HepG2 (cell line): ENCODE data around the gene CRISPLD2. TPM values are rescaled to one million over a fixed set of nuclear protein-coding genes. Genes with fewer than 3 reads are reported as not detected.
A peak's percentile ranks its signal among the peaks of the same experiment; 100 is the strongest.

ENCODE experiments used
- ATF7 ChIP-seq, 2 experiments: fragments of 450-650 bp in 1 of 2; sonication (generic) in 1 of 2; formaldehyde crosslinking in 1 of 2; IDR thresholded peaks; 2 replicates each; pipeline versions ENCODE4 v1.4.0 to v1.6.1; 2016 to 2020; ENCODE audit warnings: antibody characterized with exemption in 1 of 2, mild to moderate bottlenecking in 1 of 2, missing genetic modification reagents in 1 of 2
- CEBPG ChIP-seq: IDR thresholded peaks from 2 replicates; pipeline ENCODE4 v1.6.1; 2016
- DMAP1 ChIP-seq: IDR thresholded peaks from 2 replicates; pipeline ENCODE4 v1.6.1; 2016
- ELF1 ChIP-seq: sonication (generic); formaldehyde crosslinking; IDR thresholded peaks from 2 replicates; pipeline ENCODE4 v1.4.0; 2020; ENCODE audit warnings: missing genetic modification reagents
- ELF3 ChIP-seq: IDR thresholded peaks from 2 replicates; pipeline ENCODE4 v1.6.1; 2016; ENCODE audit warnings: missing genetic modification reagents, missing compliant biosample characterization
- HNRNPK ChIP-seq: fragments of 200-400 bp; formaldehyde crosslinking; IDR thresholded peaks from 2 replicates; pipeline ENCODE4 v1.6.1; 2018; ENCODE audit warnings: low read length, low read depth, moderate library complexity, mild to moderate bottlenecking; ENCODE audit not compliant: poor library complexity, severe bottlenecking
- NR2F6 ChIP-seq, 2 experiments: IDR thresholded peaks; 2 replicates each; pipeline ENCODE4 v1.6.1; 2016; ENCODE audit warnings: antibody characterized with exemption in 1 of 2, mild to moderate bottlenecking in 1 of 2
- RFX1 ChIP-seq: fragments of 450-650 bp; IDR thresholded peaks from 2 replicates; pipeline ENCODE4 v1.6.1; 2017
- SOX5 ChIP-seq: IDR thresholded peaks from 2 replicates; pipeline ENCODE4 v1.6.1; 2016; ENCODE audit warnings: borderline replicate concordance
- YEATS4 ChIP-seq: sonication (generic); formaldehyde crosslinking; IDR thresholded peaks from 2 replicates; pipeline ENCODE4 v1.4.0; 2020; ENCODE audit warnings: missing genetic modification reagents, borderline replicate concordance
- ZBTB26 ChIP-seq: IDR thresholded peaks from 2 replicates; pipeline ENCODE4 v1.6.1; 2016; ENCODE audit warnings: missing compliant biosample characterization, missing genetic modification reagents, borderline replicate concordance
- ZNF136 ChIP-seq: sonication (generic); formaldehyde crosslinking; IDR thresholded peaks from 2 replicates; pipeline ENCODE4 v1.8.1; 2022; ENCODE audit warnings: low read depth, mild to moderate bottlenecking, moderate library complexity, missing genetic modification reagents
- ZNF230 ChIP-seq: sonication (generic); formaldehyde crosslinking; IDR thresholded peaks from 2 replicates; pipeline ENCODE4 v1.4.0; 2020; ENCODE audit warnings: mild to moderate bottlenecking, missing genetic modification reagents
- ZNF256 ChIP-seq: sonication (generic); formaldehyde crosslinking; conservative IDR thresholded peaks from 2 replicates; pipeline ENCODE4 v1.4.0; 2020; ENCODE audit warnings: missing genetic modification reagents
- ZNF280D ChIP-seq: sonication (generic); formaldehyde crosslinking; IDR thresholded peaks from 2 replicates; pipeline ENCODE4 v1.5.1; 2020; ENCODE audit warnings: mild to moderate bottlenecking, missing genetic modification reagents
- ZNF331 ChIP-seq: sonication (generic); formaldehyde crosslinking; IDR thresholded peaks from 2 replicates; pipeline ENCODE4 v1.4.0; 2020; ENCODE audit warnings: missing genetic modification reagents
- ZNF549 ChIP-seq: sonication (generic); formaldehyde crosslinking; IDR thresholded peaks from 2 replicates; pipeline ENCODE4 v1.5.0; 2020; ENCODE audit warnings: missing genetic modification reagents
- ZNF670 ChIP-seq: sonication (generic); formaldehyde crosslinking; IDR thresholded peaks from 2 replicates; pipeline ENCODE4 v1.8.0; 2022; ENCODE audit warnings: mild to moderate bottlenecking, missing genetic modification reagents, borderline replicate concordance
- ZNF704 ChIP-seq: sonication (generic); formaldehyde crosslinking; IDR thresholded peaks from 2 replicates; pipeline ENCODE4 v1.8.1; 2023; ENCODE audit warnings: mild to moderate bottlenecking, inconsistent platforms, moderate library complexity, missing genetic modification reagents, borderline replicate concordance
- polyA plus RNA-seq, 8 experiments: library from polyadenylated mRNA; depleted of rRNA in 3 of 8; stranded (reverse) in 7 of 8; unstranded in 1 of 8; fragments of >200 nt; fragmentation: Illumina TruSeq in 4 of 8; extraction: Trizol in 4 of 8; gene quantifications; 2 replicates each; pipeline versions ENCODE4 v1.2.1 to v1.2.3, GENCODE V29; 2011 to 2016; ENCODE audit warnings: low read depth in 4 of 8, missing spikeins in 1 of 8, mixed read lengths in 1 of 8; ENCODE audit not compliant: insufficient read depth in 1 of 8
- total RNA-seq, 5 experiments: library from RNA; depleted of rRNA; stranded (reverse); fragments of >200 nt; fragmentation: Illumina TruSeq; extraction: Trizol; gene quantifications; 2 replicates each; pipeline ENCODE4 v1.2.3, GENCODE V29; 2016; ENCODE audit warnings: low read depth in 1 of 5
- TF ChIP-seq, protein P1 (sequence below): sonication (generic); formaldehyde crosslinking; IDR thresholded peaks from 2 replicates; pipeline ENCODE4 v1.8.0; 2022; ENCODE audit warnings: mild to moderate bottlenecking, missing genetic modification reagents, borderline replicate concordance
- TF ChIP-seq, protein P2 (sequence below): sonication (generic); formaldehyde crosslinking; conservative IDR thresholded peaks from 2 replicates; pipeline ENCODE4 v1.4.0; 2020; ENCODE audit warnings: missing genetic modification reagents

The CRISPLD2 gene
- total and polyA plus RNA-seq, 2 of the 13 experiments (the other 11 are each of a cell fraction or from before 2014, with no cell fraction given), result 0.04 to 0.31 TPM

GRCh38 chr16:84933774-84934631 is 114.2 kb downstream of the CRISPLD2 start (continued):
- peak; percentile 72; the same call in 1 of the 2 replicates for TF ChIP-seq ZNF704 (CRISPR knock-in tag)
- no peak for TF ChIP-seq HNRNPK
- peak; percentile 84; the same call in 1 of the 2 replicates for TF ChIP-seq ZBTB26 (CRISPR knock-in tag)
- TF ChIP-seq SOX5 (CRISPR knock-in tag), result peak; percentile 29; the same call in 1 of the 2 replicates
- TF ChIP-seq CEBPG (CRISPR knock-in tag), result 0 out of 2 replicates have a peak, but pooled peaks have one; percentile 17
- TF ChIP-seq ZNF331 (CRISPR knock-in tag), result peak; percentile 66; the same call in 1 of the 2 replicates
- TF ChIP-seq DMAP1, result no peak
- no peak for TF ChIP-seq ZNF549 (CRISPR knock-in tag)
- TF ChIP-seq ZNF670, result peak; percentile 50; the same call in 1 of the 2 replicates
- 0 out of 2 replicates have a peak, but pooled peaks have one; percentile 53 for TF ChIP-seq ZNF136 (CRISPR knock-in tag)
- no peak for TF ChIP-seq ZNF256 (CRISPR knock-in tag)
- TF ChIP-seq ELF3, result peak; percentile 64; the same call in 1 of the 2 replicates
- no peak for TF ChIP-seq RFX1
- TF ChIP-seq YEATS4 (CRISPR knock-in tag), result peak; percentile 76; the same call in 1 of the 2 replicates
- TF ChIP-seq, protein P1, sequence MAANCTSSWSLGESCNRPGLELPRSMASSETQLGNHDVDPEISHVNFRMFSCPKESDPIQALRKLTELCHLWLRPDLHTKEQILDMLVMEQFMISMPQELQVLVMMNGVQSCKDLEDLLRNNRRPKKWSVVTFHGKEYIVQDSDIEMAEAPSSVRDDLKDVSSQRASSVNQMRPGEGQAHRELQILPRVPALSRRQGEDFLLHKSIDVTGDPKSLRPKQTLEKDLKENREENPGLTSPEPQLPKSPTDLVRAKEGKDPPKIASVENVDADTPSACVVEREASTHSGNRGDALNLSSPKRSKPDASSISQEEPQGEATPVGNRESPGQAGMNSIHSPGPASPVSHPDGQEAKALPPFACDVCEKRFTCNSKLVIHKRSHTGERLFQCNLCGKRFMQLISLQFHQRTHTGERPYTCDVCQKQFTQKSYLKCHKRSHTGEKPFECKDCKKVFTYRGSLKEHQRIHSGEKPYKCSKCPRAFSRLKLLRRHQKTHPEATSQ (CRISPR knock-in tag), result no peak
- TF ChIP-seq ATF7 (IDR thresholded peaks at IDR 0.05), result no peak
- peak; percentile 49; the same call in 1 of the 2 replicates for TF ChIP-seq ATF7 (CRISPR knock-in tag; IDR thresholded peaks at IDR 0.05)
- peak; percentile 82; the same call in 1 of the 2 replicates for TF ChIP-seq ZNF280D (CRISPR knock-in tag)
- TF ChIP-seq, protein P2, sequence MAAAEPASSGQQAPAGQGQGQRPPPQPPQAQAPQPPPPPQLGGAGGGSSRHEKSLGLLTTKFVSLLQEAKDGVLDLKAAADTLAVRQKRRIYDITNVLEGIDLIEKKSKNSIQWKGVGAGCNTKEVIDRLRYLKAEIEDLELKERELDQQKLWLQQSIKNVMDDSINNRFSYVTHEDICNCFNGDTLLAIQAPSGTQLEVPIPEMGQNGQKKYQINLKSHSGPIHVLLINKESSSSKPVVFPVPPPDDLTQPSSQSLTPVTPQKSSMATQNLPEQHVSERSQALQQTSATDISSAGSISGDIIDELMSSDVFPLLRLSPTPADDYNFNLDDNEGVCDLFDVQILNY (CRISPR knock-in tag), result no peak
- TF ChIP-seq ELF1 (CRISPR knock-in tag), result peak; percentile 77
- TF ChIP-seq NR2F6 (IDR thresholded peaks at IDR 0.05), result peak; percentile 50
- peak; percentile 79 for TF ChIP-seq NR2F6 (CRISPR knock-in tag; IDR thresholded peaks at IDR 0.05)
- 0 out of 2 replicates have a peak, but pooled peaks have one; percentile 81 for TF ChIP-seq ZNF230 (CRISPR knock-in tag)
